NCI-H82 treated with DMSO at 0.1 percent for 48 hours (cell line): ENCODE results near the gene PPP1R15B.
"Not testable (repeated sequence)": the region's sequence is repeated elsewhere in the genome, so short reads cannot be mapped to it uniquely, and the experiment has no call there.

Source experiments
- DNase-seq: peaks from one replicate; lab custom pipeline; 2025; ENCODE audit not compliant: unreplicated experiment; lab: John Stamatoyannopoulos, UW

PPP1R15B gene

GRCh38 chr1:204443871-204444581 lies 32.4 kb upstream of the PPP1R15B start:
- no peak for DNase-seq

GRCh38 chr1:204443260-204443619 lies 31.6 kb upstream of the PPP1R15B start:
- no peak for DNase-seq

GRCh38 chr1:204442376-204443259 lies 31.0 kb upstream of the PPP1R15B start:
- DNase-seq, result no peak

GRCh38 chr1:204441558-204441957 lies 29.9 kb upstream of the PPP1R15B start:
- no peak for DNase-seq

GRCh38 chr1:204439621-204440375 lies 28.2 kb upstream of the PPP1R15B start:
- DNase-seq, result no peak

- no peak for DNase-seq
Observed at GRCh38 chr1:204438628-204439027, 27.0 kb upstream of the PPP1R15B start.

- peak; percentile 77 for DNase-seq
Observed at GRCh38 chr1:204437796-204438570, 26.4 kb upstream of the PPP1R15B start.

GRCh38 chr1:204435872-204436271 lies 24.3 kb upstream of the PPP1R15B start:
- DNase-seq, result no peak

GRCh38 chr1:204435381-204435831 lies 23.8 kb upstream of the PPP1R15B start:
- no peak for DNase-seq

- DNase-seq, result no peak
Observed at GRCh38 chr1:204434116-204434755, 22.6 kb upstream of the PPP1R15B start.

- DNase-seq, result no peak
Observed at GRCh38 chr1:204432708-204433107, 21.1 kb upstream of the PPP1R15B start.

- DNase-seq, result peak; percentile 57
Observed at GRCh38 chr1:204431310-204432184, 19.9 kb upstream of the PPP1R15B start.

- DNase-seq, result no peak
Observed at GRCh38 chr1:204429746-204430145, 18.1 kb upstream of the PPP1R15B start.

GRCh38 chr1:204426971-204427701 lies 15.5 kb upstream of the PPP1R15B start:
- no peak for DNase-seq

GRCh38 chr1:204426474-204426873 lies 14.9 kb upstream of the PPP1R15B start:
- DNase-seq, result no peak

- no peak for DNase-seq
Observed at GRCh38 chr1:204426035-204426436, 14.4 kb upstream of the PPP1R15B start.

- no peak for DNase-seq
Observed at GRCh38 chr1:204424621-204425020, 13.0 kb upstream of the PPP1R15B start.

- DNase-seq, result not testable (repeated sequence)
Observed at GRCh38 chr1:204422061-204422705, 10.6 kb upstream of the PPP1R15B start.
